GM15510 (cell line): Measurements from ENCODE around the gene KIRREL2.
A peak's percentile ranks its signal among the peaks of the same experiment; 100 is the strongest.

Experiments
- POLR2A ChIP-seq: IDR thresholded peaks from 3 replicates; pipeline ENCODE4 v1.6.1; 2011; ENCODE audit warnings: borderline replicate concordance; ENCODE audit not compliant: insufficient read length; ENCODE audit errors: extremely low read depth

Gene KIRREL2

DNA sequence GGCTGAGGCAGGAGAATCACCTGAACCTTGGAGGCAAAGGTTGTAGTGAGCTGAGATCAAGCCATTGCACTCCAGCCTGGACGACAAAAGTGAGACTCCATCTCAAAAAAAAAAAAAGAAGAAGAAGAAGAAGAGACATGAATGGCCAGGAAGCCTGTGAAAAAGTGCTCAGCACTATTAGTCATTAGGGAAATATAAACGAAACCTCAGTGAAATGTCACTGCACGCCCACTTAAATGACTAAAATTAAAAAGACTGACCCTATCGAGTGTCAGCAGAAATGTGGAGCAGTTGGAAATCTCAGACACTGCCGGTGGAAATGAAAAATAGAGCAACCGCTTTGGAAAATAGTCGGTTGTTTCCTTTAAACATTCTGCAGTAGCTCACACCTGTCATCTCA is 56.9 kb downstream of the KIRREL2 start:
- TF ChIP-seq POLR2A: no peak

DNA sequence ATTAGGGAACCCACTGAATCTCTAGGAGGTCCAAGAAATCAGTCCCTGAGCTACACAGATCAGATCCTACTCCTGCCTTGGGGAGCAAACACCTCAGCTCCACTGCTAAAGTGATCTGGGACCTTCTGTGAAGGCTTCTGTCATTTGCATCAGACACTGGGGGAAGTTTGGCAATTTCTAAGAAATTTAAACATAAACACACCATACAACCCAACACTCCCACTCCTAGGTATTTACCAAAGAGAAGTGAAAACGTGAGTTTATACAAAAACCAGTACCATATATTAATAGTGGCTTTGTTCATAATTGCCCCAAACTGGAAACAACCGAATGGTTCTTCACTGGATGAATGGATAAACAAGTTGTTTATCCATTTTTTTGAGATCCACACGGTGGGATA is 58.7 kb downstream of the KIRREL2 start:
- peak; percentile 20 for TF ChIP-seq POLR2A
